HepG2 (cell line): ENCODE results near the gene CPSF4.

Experiments used
- ATF1 ChIP-seq: IDR thresholded peaks from 2 replicates; pipeline ENCODE4 v1.6.1; 2016; ENCODE audit warnings: mild to moderate bottlenecking, control low read depth
- NCOA1 ChIP-seq: sonication (generic); formaldehyde crosslinking; IDR thresholded peaks from 2 replicates; pipeline ENCODE4 v1.9.0; 2021; ENCODE audit warnings: missing genetic modification reagents
- TBL1XR1 ChIP-seq: fragments of 150-350 bp; IDR thresholded peaks from 2 replicates; pipeline ENCODE4 v1.6.1; 2014; ENCODE audit warnings: borderline replicate concordance, low read length; ENCODE audit not compliant: partially characterized antibody
- ZNF740 ChIP-seq: sonication (generic); formaldehyde crosslinking; IDR thresholded peaks from 2 replicates; pipeline ENCODE4 v1.4.0; 2020; ENCODE audit warnings: missing genetic modification reagents

GRCh38 chr7:99459087-99459486 lies 20.3 kb downstream of the CPSF4 start:
- TF ChIP-seq ATF1 (CRISPR knock-in tag) (no peak), TBL1XR1 (no peak), ZNF740 (no peak), NCOA1 (CRISPR knock-in tag) (no peak)
